Activated CD4-positive, alpha-beta T cell treated with anti-CD3 and anti-CD28 coated beads, Interleukin-2, amount 10 ng/mL, durations not matched to agents 7 days and 5 days (primary cell): Measurements from ENCODE around the gene POLR2A. TPM values are rescaled to one million over a fixed set of nuclear protein-coding genes. Genes with fewer than 3 reads are reported as not detected.

ENCODE experiments used
- CTCF ChIA-PET: fragments of 350-600 bp; sonication (Branson Sonifier 250); formaldehyde crosslinking; loops from one replicate; lab custom pipeline; 2021; ENCODE audit warnings: antibody characterized with exemption; lab: Charles Lee
- POLR2A ChIA-PET: fragments of 350-600 bp; sonication (Branson Sonifier 250); formaldehyde crosslinking; loops from one replicate; lab custom pipeline; 2021; ENCODE audit warnings: antibody characterized with exemption; lab: Charles Lee
- DNase-seq: peaks from one replicate; pipeline ENCODE4 v3.0.0-alpha.2; 2020
- H3K27ac Mint-ChIP-seq: one replicate; pipeline ENCODE4 v1.8.0; 2021; ENCODE audit warnings: mild to moderate bottlenecking, moderate library complexity, mixed read lengths
- H3K27me3 Mint-ChIP-seq: one replicate; pipeline ENCODE4 v1.8.0; 2021; ENCODE audit warnings: mixed read lengths
- H3K36me3 Mint-ChIP-seq: one replicate; pipeline ENCODE4 v1.8.0; 2021; ENCODE audit warnings: low read depth, mixed read lengths
- H3K4me1 Mint-ChIP-seq: one replicate; pipeline ENCODE4 v1.8.0; 2021; ENCODE audit warnings: mixed read lengths
- H3K4me3 Mint-ChIP-seq: one replicate; pipeline ENCODE4 v1.8.0; 2021; ENCODE audit warnings: mild to moderate bottlenecking, moderate library complexity, mixed read lengths
- H3K9me3 Mint-ChIP-seq: one replicate; pipeline ENCODE4 v1.8.0; 2021; ENCODE audit warnings: mixed read lengths
- total RNA-seq, 2 experiments: library from RNA; stranded (reverse); gene quantifications; one replicate each; pipeline ENCODE4 v1.2.3, GENCODE V29; 2021

The POLR2A gene
- total RNA-seq, 2 experiments from 2014 or later = 175 to 201 TPM

DNA sequence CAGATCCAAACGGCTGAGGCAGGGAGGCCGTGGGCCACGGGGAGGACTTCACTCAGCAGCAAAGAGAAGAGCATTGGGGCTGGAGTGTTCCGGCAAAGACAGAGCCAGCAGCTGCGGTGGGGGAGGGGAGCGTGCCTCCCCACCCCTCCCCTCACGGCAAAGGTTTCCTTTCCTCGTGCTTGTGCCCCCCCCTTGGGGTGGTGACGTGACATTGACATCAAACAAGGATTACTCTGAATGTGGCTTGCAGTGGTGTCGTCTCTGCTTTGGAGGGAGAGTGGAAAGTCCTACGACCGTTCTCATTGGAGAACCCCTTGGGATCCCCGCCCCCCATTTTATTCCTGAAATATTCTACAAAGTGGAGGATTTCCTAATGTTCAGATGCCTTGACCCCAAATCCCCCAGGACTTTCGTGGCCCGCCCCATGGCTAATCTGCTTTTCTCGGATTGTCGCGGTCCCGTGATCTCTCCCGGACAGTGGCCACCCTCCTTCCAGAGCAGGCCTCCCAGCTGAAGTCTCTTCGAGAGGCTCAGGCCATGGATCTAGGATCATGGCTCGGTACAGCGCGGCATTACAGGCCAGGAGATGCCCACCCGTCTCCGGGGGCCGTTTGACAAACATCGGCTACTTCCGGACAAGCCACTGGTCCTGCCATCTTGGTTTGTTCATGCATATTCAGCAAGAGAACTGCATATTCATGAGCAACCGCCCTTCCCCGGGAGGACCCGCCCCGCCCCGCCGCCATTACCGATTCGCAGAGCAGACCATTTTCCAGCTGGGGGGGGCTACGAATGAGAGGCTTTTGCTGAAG is 705 bp upstream of the POLR2A start:
- H3K4me3 Mint-ChIP-seq = peak overlapping the region; percentile 94
- H3K9me3 Mint-ChIP-seq = no peaks in the 10 kb centered on the region
- ChIA-PET CTCF (interaction anchor here (1.2 to 2.1 kb wide), 2 partner anchors 47 to 77 kb away, joined by 4 to 7 read pairs; no protein-coding TSS in a partner anchor), POLR2A (interaction anchor here (0.6 to 1.1 kb wide), 2 partner anchors 24 to 47 kb away, joined by 3 to 5 read pairs; no protein-coding TSS in a partner anchor)
- no peaks in the 10 kb centered on the region for H3K27me3 Mint-ChIP-seq
- H3K27ac Mint-ChIP-seq = peak overlapping the region; percentile 99
- DNase-seq = peak; percentile 97
- peaks cover 65% of the 10 kb centered on the region for H3K4me1 Mint-ChIP-seq
- H3K36me3 Mint-ChIP-seq = peaks cover 30% of the 10 kb centered on the region

DNA sequence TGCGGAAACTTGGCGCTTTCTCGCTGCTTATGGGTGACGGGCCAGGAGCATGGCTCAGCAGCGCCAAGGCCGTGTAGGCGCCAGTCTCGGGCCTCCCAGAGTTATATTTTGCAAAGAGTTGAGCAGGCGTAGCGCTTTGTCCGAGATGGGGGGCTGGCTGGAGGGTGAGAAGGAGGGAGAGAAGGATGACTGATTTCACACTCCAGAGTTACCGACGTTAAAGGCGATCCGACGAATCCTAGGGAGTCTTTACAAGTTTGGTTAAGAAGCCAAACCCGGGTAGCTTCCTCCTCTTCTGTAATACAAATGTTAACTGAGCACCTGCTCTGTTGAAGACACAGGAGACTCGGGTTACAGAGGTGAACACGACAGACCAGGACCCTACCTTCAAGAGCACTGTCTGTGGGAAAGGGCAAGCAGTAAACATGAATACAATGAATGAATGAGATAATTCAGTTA is 782 bp downstream of the POLR2A start:
- H3K4me1 Mint-ChIP-seq = peaks cover 72% of the 10 kb centered on the region
- no peaks in the 10 kb centered on the region for H3K9me3 Mint-ChIP-seq
- DNase-seq = no peak
- peaks cover 37% of the 10 kb centered on the region for H3K36me3 Mint-ChIP-seq
- H3K27ac Mint-ChIP-seq = peak overlapping the region; percentile 99
- H3K4me3 Mint-ChIP-seq = peak overlapping the region; percentile 94
- POLR2A ChIA-PET = interaction anchor here (0.6 to 1.1 kb wide), 2 partner anchors 49 to 85 kb away, joined by 3 read pairs; no protein-coding TSS in a partner anchor
- CTCF ChIA-PET = interaction anchor here (0.6 to 2.1 kb wide), 5 partner anchors 11 to 76 kb away, joined by 4 to 10 read pairs (median 7); no protein-coding TSS in a partner anchor
- H3K27me3 Mint-ChIP-seq = no peaks in the 10 kb centered on the region

DNA sequence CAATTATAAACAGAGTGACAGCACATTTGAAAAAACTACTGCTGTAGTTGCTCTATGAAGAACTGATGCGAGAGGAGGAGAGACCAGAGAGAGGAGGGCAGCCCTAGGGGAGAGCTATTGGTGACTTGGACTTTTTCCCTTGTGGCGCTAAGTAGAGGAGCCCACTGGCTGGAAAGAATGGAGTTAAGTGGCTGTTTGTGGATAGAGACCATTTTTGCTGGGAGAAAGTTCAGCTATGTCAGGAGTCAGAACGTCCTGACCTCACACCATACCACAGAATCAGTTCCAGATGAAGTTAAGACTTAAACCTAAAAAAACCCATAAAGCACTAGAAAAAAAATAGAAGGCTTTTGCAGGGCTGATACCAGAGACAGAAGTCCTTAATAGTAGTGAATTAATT is 2.0 kb downstream of the POLR2A start:
- peaks cover 40% of the 10 kb centered on the region for H3K36me3 Mint-ChIP-seq
- peak overlapping the region; percentile 94 for H3K4me3 Mint-ChIP-seq
- DNase-seq = no peak
- H3K4me1 Mint-ChIP-seq = peaks cover 72% of the 10 kb centered on the region
- peak overlapping the region; percentile 25 for H3K27ac Mint-ChIP-seq
- H3K9me3 Mint-ChIP-seq = no peaks in the 10 kb centered on the region
- POLR2A ChIA-PET = interaction anchor here (0.5 kb wide), 1 partner anchor 445 kb away, joined by 13 read pairs; no protein-coding TSS in a partner anchor
- H3K27me3 Mint-ChIP-seq = no peaks in the 10 kb centered on the region
- CTCF ChIA-PET = interaction anchor here (0.9 to 2.1 kb wide), 7 partner anchors 9 to 130 kb away, joined by 3 to 10 read pairs (median 3); partner anchors contain the start of genes SPEM1 and TNFSF13

DNA sequence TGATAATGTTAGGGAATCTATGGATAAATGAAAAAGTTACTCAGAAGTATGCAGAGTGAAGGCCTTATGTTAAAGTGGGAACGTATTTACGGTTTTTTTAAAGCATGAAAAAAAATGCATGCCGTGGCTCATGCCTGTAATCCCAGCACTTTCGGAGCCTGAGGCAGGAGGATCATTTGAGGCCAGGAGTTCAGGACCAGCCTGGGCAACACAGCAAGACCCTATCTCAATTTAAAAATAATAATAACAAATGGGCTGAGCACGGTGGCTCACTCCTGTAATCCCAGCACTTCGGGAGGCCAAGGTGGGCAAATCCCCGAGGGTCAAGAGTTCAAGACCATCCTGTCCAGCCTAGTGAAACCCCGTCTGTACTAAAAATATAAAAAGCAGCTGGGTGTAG is 6.0 kb downstream of the POLR2A start:
- Mint-ChIP-seq H3K36me3 (peaks cover 56% of the 10 kb centered on the region), H3K4me3 (no peak overlapping the region), H3K27ac (no peak overlapping the region), H3K9me3 (no peaks in the 10 kb centered on the region), H3K4me1 (peaks cover 63% of the 10 kb centered on the region), H3K27me3 (no peaks in the 10 kb centered on the region)
- ChIA-PET POLR2A (interaction anchor here (0.6 kb wide), 1 partner anchor 46 kb away, joined by 3 read pairs; no protein-coding TSS in a partner anchor), CTCF (interaction anchor here (1.2 to 1.4 kb wide), 2 partner anchors 53 to 71 kb away, joined by 4 to 8 read pairs; no protein-coding TSS in a partner anchor)
- no peak for DNase-seq

DNA sequence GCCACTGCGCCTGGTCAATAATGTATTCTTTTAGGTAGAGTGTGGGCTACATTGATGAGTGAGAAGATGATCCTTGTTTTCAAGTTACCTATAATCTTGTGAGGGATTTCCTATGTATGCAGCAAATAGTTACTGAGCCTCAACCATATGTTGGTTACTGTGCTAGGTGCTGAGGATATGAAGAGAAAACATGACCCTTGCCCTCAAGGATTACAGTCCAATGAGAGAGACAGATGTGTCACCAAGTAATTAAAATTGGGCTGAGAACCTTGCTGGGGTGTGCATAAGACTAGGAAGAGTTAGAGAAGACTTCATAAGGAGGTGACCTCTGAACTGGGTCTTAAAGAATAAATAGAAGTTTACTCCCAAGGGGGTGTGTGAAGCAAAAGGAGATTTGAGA is 7.4 kb downstream of the POLR2A start:
- Mint-ChIP-seq H3K4me3 (no peak overlapping the region), H3K36me3 (peaks cover 60% of the 10 kb centered on the region), H3K27me3 (no peaks in the 10 kb centered on the region), H3K27ac (no peak overlapping the region), H3K9me3 (no peaks in the 10 kb centered on the region), H3K4me1 (peaks cover 57% of the 10 kb centered on the region)
- CTCF ChIA-PET = no interaction called here
- DNase-seq = no peak
- POLR2A ChIA-PET = no interaction called here

DNA sequence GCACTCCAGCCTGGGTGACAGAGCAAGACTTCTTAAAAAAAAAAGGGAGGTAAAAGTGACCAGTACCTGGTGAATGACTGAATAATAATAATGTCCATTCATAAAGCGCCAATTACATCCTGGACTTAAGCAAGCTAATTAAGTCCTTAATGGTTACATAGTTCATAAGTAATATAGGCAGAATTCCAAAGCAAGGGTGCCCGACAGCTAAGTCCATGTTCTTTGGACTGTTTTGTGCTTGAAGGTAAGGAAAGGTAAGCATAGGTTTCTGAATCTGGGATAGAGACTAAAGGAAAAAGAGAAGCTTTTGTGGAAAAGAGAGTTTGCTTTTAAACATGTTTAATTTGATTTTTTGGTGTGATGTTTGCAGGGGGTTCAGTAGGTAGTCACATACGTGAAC is 9.8 kb downstream of the POLR2A start:
- no peak overlapping the region for H3K4me3 Mint-ChIP-seq
- DNase-seq = no peak
- no peaks in the 10 kb centered on the region for H3K9me3 Mint-ChIP-seq
- H3K27me3 Mint-ChIP-seq = no peaks in the 10 kb centered on the region
- H3K27ac Mint-ChIP-seq = no peak overlapping the region
- peaks cover 37% of the 10 kb centered on the region for H3K4me1 Mint-ChIP-seq
- CTCF ChIA-PET = interaction anchor here (2.6 kb wide), 1 partner anchor 57 kb away, joined by 10 read pairs; no protein-coding TSS in a partner anchor
- H3K36me3 Mint-ChIP-seq = peaks cover 65% of the 10 kb centered on the region
- POLR2A ChIA-PET = no interaction called here

DNA sequence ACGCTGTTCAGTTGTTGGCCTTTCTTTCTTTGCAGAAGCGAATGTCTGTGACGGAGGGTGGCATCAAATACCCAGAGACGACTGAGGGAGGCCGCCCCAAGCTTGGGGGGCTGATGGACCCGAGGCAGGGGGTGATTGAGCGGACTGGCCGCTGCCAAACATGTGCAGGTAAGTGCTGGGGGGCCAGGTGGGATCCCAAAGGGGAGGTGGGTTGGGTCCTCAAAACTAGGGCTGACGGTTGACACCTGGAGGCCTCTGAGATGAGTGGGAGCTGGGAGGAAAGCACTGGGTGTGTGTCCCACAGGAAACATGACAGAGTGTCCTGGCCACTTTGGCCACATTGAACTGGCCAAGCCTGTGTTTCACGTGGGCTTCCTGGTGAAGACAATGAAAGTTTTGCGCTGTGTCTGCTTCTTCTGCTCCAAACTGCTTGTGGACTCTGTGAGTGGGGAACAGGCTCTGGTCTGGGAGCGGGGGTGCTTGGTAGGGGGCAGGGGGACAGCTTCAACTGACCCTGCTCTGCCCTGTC is 11.8 kb downstream of the POLR2A start:
- POLR2A ChIA-PET = no interaction called here
- CTCF ChIA-PET = interaction anchor here (1.0 to 2.6 kb wide), 4 partner anchors 10 to 60 kb away, joined by 4 to 10 read pairs (median 6); no protein-coding TSS in a partner anchor
- Mint-ChIP-seq H3K27me3 (no peaks in the 10 kb centered on the region), H3K36me3 (peaks cover 68% of the 10 kb centered on the region), H3K4me1 (peaks cover 22% of the 10 kb centered on the region), H3K4me3 (no peak overlapping the region), H3K9me3 (no peaks in the 10 kb centered on the region), H3K27ac (no peak overlapping the region)
- DNase-seq = no peak

DNA sequence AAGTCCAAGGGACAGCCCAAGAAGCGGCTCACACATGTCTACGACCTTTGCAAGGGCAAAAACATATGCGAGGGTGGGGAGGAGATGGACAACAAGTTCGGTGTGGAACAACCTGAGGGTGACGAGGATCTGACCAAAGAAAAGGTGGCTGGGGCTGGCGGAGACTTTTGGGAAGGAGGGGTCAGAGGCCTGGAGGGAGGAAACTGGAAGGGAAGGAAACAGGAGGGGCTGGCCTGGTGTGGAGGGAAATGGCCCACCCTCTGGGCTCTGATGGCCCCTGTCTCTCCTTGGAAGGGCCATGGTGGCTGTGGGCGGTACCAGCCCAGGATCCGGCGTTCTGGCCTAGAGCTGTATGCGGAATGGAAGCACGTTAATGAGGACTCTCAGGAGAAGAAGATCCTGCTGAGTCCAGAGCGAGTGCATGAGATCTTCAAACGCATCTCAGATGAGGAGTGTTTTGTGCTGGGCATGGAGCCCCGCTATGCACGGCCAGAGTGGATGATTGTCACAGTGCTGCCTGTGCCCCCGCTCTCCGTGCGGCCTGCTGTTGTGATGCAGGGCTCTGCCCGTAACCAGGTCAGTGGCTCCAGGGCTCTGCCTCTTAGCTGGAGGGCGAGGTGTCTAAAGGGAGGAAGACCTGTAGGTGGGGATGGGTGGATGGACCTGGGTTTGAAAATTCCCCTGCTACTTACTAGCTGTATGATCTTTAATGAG is 12.5 kb downstream of the POLR2A start:
- ChIA-PET CTCF (interaction anchor here (1.0 to 2.6 kb wide), 6 partner anchors 11 to 190 kb away, joined by 3 to 10 read pairs (median 4); partner anchors contain the start of gene TP53), POLR2A (no interaction called here)
- Mint-ChIP-seq H3K27me3 (no peaks in the 10 kb centered on the region), H3K9me3 (no peaks in the 10 kb centered on the region), H3K36me3 (peaks cover 72% of the 10 kb centered on the region), H3K27ac (no peak overlapping the region), H3K4me3 (no peak overlapping the region), H3K4me1 (peaks cover 19% of the 10 kb centered on the region)
- no peak for DNase-seq

DNA sequence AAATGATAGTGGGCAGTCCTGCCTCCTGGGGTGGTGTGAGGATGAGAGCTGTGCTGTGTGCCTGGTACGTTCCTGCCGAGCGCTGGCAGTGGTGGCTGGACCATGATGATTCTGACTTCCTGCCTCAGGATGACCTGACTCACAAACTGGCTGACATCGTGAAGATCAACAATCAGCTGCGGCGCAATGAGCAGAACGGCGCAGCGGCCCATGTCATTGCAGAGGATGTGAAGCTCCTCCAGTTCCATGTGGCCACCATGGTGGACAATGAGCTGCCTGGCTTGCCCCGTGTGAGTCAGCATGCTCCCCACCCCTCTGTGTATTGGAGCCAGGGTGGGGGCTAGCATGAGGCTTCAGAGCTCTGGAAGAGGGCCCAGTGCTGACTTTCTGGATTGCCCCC is 13.1 kb downstream of the POLR2A start:
- no peak overlapping the region for H3K27ac Mint-ChIP-seq
- H3K4me3 Mint-ChIP-seq = no peak overlapping the region
- H3K4me1 Mint-ChIP-seq = peaks cover 15% of the 10 kb centered on the region
- H3K36me3 Mint-ChIP-seq = peaks cover 75% of the 10 kb centered on the region
- no peaks in the 10 kb centered on the region for H3K9me3 Mint-ChIP-seq
- no peak for DNase-seq
- no peaks in the 10 kb centered on the region for H3K27me3 Mint-ChIP-seq
- ChIA-PET POLR2A (no interaction called here), CTCF (interaction anchor here (1.0 to 2.1 kb wide), 4 partner anchors 10 to 190 kb away, joined by 3 to 5 read pairs (median 4); partner anchors contain the start of gene TP53)

DNA sequence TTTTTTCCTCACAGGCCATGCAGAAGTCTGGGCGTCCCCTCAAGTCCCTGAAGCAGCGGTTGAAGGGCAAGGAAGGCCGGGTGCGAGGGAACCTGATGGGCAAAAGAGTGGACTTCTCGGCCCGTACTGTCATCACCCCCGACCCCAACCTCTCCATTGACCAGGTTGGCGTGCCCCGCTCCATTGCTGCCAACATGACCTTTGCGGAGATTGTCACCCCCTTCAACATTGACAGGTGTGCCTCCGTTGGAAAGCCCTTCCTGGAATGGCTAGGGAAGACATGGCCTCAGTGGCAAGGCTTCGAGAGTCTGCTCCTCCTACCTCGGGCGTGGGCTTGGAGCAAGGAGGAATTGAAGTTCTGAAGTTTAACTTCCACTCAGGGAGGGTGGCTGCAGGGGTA is 13.5 kb downstream of the POLR2A start:
- POLR2A ChIA-PET = no interaction called here
- H3K27ac Mint-ChIP-seq = no peak overlapping the region
- H3K9me3 Mint-ChIP-seq = no peaks in the 10 kb centered on the region
- CTCF ChIA-PET = interaction anchor here (1.4 to 2.1 kb wide), 4 partner anchors 16 to 189 kb away, joined by 3 to 5 read pairs (median 3); partner anchors contain the start of gene TP53
- H3K4me1 Mint-ChIP-seq = peaks cover 14% of the 10 kb centered on the region
- H3K4me3 Mint-ChIP-seq = no peak overlapping the region
- DNase-seq = no peak
- no peaks in the 10 kb centered on the region for H3K27me3 Mint-ChIP-seq
- H3K36me3 Mint-ChIP-seq = peaks cover 77% of the 10 kb centered on the region

DNA sequence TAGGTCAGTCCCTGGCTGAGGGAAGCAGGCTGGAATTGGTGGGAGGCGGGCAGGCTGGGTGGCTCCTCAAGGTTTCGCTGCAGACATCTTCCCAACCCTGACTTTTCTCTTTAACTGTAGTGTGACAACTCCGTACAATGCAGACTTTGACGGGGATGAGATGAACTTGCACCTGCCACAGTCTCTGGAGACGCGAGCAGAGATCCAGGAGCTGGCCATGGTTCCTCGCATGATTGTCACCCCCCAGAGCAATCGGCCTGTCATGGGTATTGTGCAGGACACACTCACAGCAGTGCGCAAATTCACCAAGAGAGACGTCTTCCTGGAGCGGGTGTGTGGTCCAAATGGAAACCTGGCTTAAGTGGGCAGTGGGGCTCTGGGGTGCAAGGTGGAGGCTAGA is 15.0 kb downstream of the POLR2A start:
- CTCF ChIA-PET = interaction anchor here (1.5 kb wide), 1 partner anchor 62 kb away, joined by 3 read pairs; no protein-coding TSS in a partner anchor
- Mint-ChIP-seq H3K4me1 (peaks cover 4% of the 10 kb centered on the region), H3K27ac (no peak overlapping the region), H3K36me3 (peaks cover 78% of the 10 kb centered on the region), H3K4me3 (no peak overlapping the region), H3K9me3 (no peaks in the 10 kb centered on the region), H3K27me3 (no peaks in the 10 kb centered on the region)
- POLR2A ChIA-PET = no interaction called here
- DNase-seq = no peak

DNA sequence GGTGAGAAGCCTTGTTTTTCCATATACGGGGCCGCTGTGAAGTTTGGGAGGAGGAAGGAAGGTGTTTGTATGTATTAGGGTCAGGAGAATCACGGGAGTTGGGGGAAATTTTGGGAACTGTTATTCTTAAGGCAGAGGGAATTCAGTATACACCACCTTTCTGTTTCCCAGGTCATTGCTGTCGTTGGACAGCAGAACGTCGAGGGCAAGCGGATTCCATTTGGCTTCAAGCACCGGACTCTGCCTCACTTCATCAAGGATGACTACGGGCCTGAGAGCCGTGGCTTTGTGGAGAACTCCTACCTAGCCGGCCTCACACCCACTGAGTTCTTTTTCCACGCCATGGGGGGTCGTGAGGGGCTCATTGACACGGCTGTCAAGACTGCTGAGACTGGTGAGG is 17.6 kb downstream of the POLR2A start:
- ChIA-PET CTCF (interaction anchor here (1.7 kb wide), 1 partner anchor 12 kb away, joined by 6 read pairs; no protein-coding TSS in a partner anchor), POLR2A (no interaction called here)
- Mint-ChIP-seq H3K27me3 (no peaks in the 10 kb centered on the region), H3K9me3 (no peaks in the 10 kb centered on the region), H3K27ac (no peak overlapping the region), H3K4me3 (no peak overlapping the region), H3K36me3 (peaks cover 76% of the 10 kb centered on the region), H3K4me1 (no peaks in the 10 kb centered on the region)
- DNase-seq = no peak
